Aorta (tissue), 5 donors: ENCODE data around the gene EHMT2. TPM values are rescaled to one million over a fixed set of nuclear protein-coding genes. Genes with fewer than 3 reads are reported as not detected.

Experiments used
- ATAC-seq: fragments of 200-7000 bp; cut with Tn5 transposase; one replicate; pipeline ENCODE4 v1.9.1; 2022; ENCODE audit warnings: moderate library complexity; ENCODE audit not compliant: low FRiP score
- DNase-seq, 2 donors: peaks; one replicate each; pipeline ENCODE4 v3.0.0-alpha.2; 2020
- H3K27ac ChIP-seq, 2 donors: one replicate each; pipeline ENCODE4 v1.5.1; 2013; ENCODE audit warnings: low read length in 2 of 2, mild to moderate bottlenecking in 2 of 2, moderate library complexity in 2 of 2, control low read depth in 1 of 2, inconsistent platforms in 1 of 2, low read depth in 1 of 2
- H3K27me3 ChIP-seq, 2 donors: one replicate each; pipeline ENCODE4 v1.6.1; 2013; ENCODE audit warnings: control low read depth in 1 of 2, low read length in 1 of 2, mild to moderate bottlenecking in 1 of 2, moderate library complexity in 1 of 2; ENCODE audit not compliant: insufficient read depth in 2 of 2, control insufficient read depth in 1 of 2
- H3K36me3 ChIP-seq, 2 donors: one replicate each; pipeline ENCODE4 v1.6.1; 2013; ENCODE audit warnings: control low read depth in 1 of 2, low read length in 1 of 2, mild to moderate bottlenecking in 1 of 2; ENCODE audit not compliant: insufficient read depth in 2 of 2, control insufficient read depth in 1 of 2
- H3K4me1 ChIP-seq, 2 donors: one replicate each; pipeline ENCODE4 v1.6.1; 2013; ENCODE audit warnings: low read length in 2 of 2, control low read depth in 1 of 2, mild to moderate bottlenecking in 1 of 2, moderate library complexity in 1 of 2; ENCODE audit not compliant: insufficient read depth in 2 of 2, control insufficient read depth in 1 of 2
- H3K4me3 ChIP-seq, 2 donors: one replicate each; pipeline ENCODE4 v1.5.1; 2013; ENCODE audit warnings: low read length in 2 of 2, control low read depth in 1 of 2, mild to moderate bottlenecking in 1 of 2
- H3K9me3 ChIP-seq: one replicate; pipeline ENCODE4 v1.6.1; 2013; ENCODE audit warnings: mild to moderate bottlenecking, low read length; ENCODE audit not compliant: control insufficient read depth
- WGBS, 2 donors: extraction: QIAGEN DNeasy Blood & Tissue Kit; methylation state at CpG; one replicate each; pipeline ENCODE4 v1.1.7; 2013; 5-methylcytosine and 5-hydroxymethylcytosine counted together
- intact Hi-C, 2 donors: fragments of 100-400 bp; cut with DNase I; formaldehyde crosslinking; loops; one replicate each; pipeline versions ENCODE4 v1.14.2 to v1.15.0; 2022
- polyA plus RNA-seq, 2 donors: library from polyadenylated mRNA; stranded (reverse); fragments of 200-250 nt; gene quantifications; one replicate each; pipeline ENCODE4 v1.2.3, GENCODE V29; 2013
- total RNA-seq, 2 donors: library from RNA; stranded (reverse); fragmentation: NEBNext Ultra II Directional; extraction: Animal tissue kit (Norgen Biotek cat#: 25700); gene quantifications; one replicate each; pipeline ENCODE4 v1.2.1, GENCODE V29; 2021
- donor health status: healthy with polysubstance abuse.
- donor health status: Bipolar disorder and iron deficiency.
- donor health status: DM: no; HTN: no; CAD: no.
- donor health status: DM: no; HTN: no; CAD: no.
- donor health status: DM: yes; HTN: yes; CAD: no.

The EHMT2 gene
- total and polyA plus RNA-seq, 4 donors: 16.7 to 56.8 (median 32.0) TPM

GRCh38 chr6:31831350-31832215, 65.9 kb downstream of the EHMT2 start:
- Histone ChIP-seq H3K9me3 (no peaks in the 10 kb centered on the region), H3K4me3 (no peak overlapping the region), H3K27me3 (peaks cover 0 to 2% of the 10 kb centered on the region in 2 donors), H3K4me1 (peaks cover 2 to 3% of the 10 kb centered on the region in 2 donors), H3K36me3 (no peaks in the 10 kb centered on the region), H3K27ac (no peak overlapping the region)
- intact Hi-C loops: loop anchor here (2.0 to 10.0 kb wide), 3 partner anchors 34 to 151 kb away; partner anchors contain the start of genes LY6G5C (in 2 of the 2) and VARS1 (in 2 of the 2)
- 83 to 84% methylated on average over 15 of the region's 15 CpGs for WGBS, 2 donors
- DNase-seq (no peak), ATAC-seq (no peak)

DNA sequence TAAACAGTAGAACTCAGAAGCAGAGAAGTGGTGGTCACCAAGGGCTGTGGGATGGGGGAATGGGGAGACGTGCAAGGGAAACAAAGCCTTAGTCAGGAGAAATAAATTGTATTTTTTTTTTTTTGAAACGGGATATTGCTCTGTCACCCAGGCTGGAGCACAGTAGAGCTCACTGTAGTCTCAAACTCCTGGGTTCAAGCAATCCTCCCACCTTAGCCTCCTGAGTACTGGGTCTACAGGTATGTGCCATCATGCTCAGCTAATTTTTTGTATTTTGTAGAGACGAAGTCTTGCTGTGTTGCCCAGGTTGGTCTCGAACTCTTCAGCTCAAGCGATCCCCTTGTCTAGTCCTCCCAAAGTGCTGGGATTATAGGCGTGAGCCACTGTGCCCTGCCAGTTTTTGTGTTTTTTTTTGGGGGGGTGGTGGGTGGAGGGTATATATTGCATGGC, 66.6 kb downstream of the EHMT2 start:
- Histone ChIP-seq H3K27ac (no peak overlapping the region), H3K4me3 (peak overlapping the region; percentile 21 to 61), H3K27me3 (peaks cover 0 to 2% of the 10 kb centered on the region in 2 donors), H3K9me3 (no peaks in the 10 kb centered on the region), H3K36me3 (no peaks in the 10 kb centered on the region), H3K4me1 (peaks cover 2 to 3% of the 10 kb centered on the region in 2 donors)
- ATAC-seq (no peak), DNase-seq (no peak)
- intact Hi-C loops: loop anchor here (1.0 to 10.0 kb wide), 4 partner anchors 34 to 150 kb away; partner anchors contain the start of genes LY6G5C (in 2 of the 2), VARS1 (in 2 of the 2) and CLIC1 (in 1 of the 2)
- 49 to 50% methylated on average over 6 of the region's 6 CpGs for WGBS, 2 donors

Other genes starting within 250 kb of the EHMT2 start
Only the 30 nearest of the 36 such genes appear.
- gene LY6G5B, start 227.7 kb downstream of the EHMT2 start, total RNA-seq: 10 to 100 TPM; 19.6 to 20.8 TPM
- 10 to 100 TPM in 1 of 2 donors, 1 to 10 TPM in 1; 1.6 to 25.1 TPM for gene LY6G5B, start 227.7 kb downstream of the EHMT2 start, polyA plus RNA-seq
- gene LY6G5C, start 216.6 kb downstream of the EHMT2 start, total RNA-seq: 1 to 10 TPM; 1.2 to 3.3 TPM
- gene LY6G5C, start 216.6 kb downstream of the EHMT2 start, polyA plus RNA-seq: 1 to 10 TPM; 3.3 to 5.9 TPM
- 10 to 100 TPM; 41.8 to 48.1 TPM for gene ABHD16A, start 194.4 kb downstream of the EHMT2 start, total RNA-seq
- gene ABHD16A, start 194.4 kb downstream of the EHMT2 start, polyA plus RNA-seq: 10 to 100 TPM; 12.9 to 50.1 TPM
- not detected for gene LY6G6F, start 190.8 kb downstream of the EHMT2 start, total RNA-seq
- gene LY6G6F, start 190.8 kb downstream of the EHMT2 start, polyA plus RNA-seq: not detected
- not detected for gene LY6G6D, start 182.3 kb downstream of the EHMT2 start, total RNA-seq
- not detected for gene LY6G6D, start 182.3 kb downstream of the EHMT2 start, polyA plus RNA-seq
- gene LY6G6C, start 176.0 kb downstream of the EHMT2 start, total RNA-seq: not detected
- not detected for gene LY6G6C, start 176.0 kb downstream of the EHMT2 start, polyA plus RNA-seq
- gene MPIG6B, start 174.3 kb downstream of the EHMT2 start, total RNA-seq: under 1 TPM; 0.84 to 0.96 TPM
- gene MPIG6B, start 174.3 kb downstream of the EHMT2 start, polyA plus RNA-seq: not detected
- gene DDAH2, start 168.4 kb downstream of the EHMT2 start, total RNA-seq: 100 to 1,000 TPM; 122 to 133 TPM
- 100 to 1,000 TPM; 118 to 189 TPM for gene DDAH2, start 168.4 kb downstream of the EHMT2 start, polyA plus RNA-seq
- gene CLIC1, start 161.2 kb downstream of the EHMT2 start, total RNA-seq: 100 to 1,000 TPM; 303 to 322 TPM
- gene CLIC1, start 161.2 kb downstream of the EHMT2 start, polyA plus RNA-seq: 100 to 1,000 TPM; 331 to 368 TPM
- 10 to 100 TPM in 1 of 2 donors, 1 to 10 TPM in 1; 5.9 to 15.1 TPM for gene MSH5, start 157.7 kb downstream of the EHMT2 start, total RNA-seq
- 1 to 10 TPM in 1 of 2 donors, not detected in 1; 7.0 TPM for gene MSH5, start 157.7 kb downstream of the EHMT2 start, polyA plus RNA-seq
- 1 to 10 TPM in 1 of 2 donors, under 1 TPM in 1; 0.68 to 2.9 TPM for gene SAPCD1, start 135.0 kb downstream of the EHMT2 start, total RNA-seq
- gene SAPCD1, start 135.0 kb downstream of the EHMT2 start, polyA plus RNA-seq: 1 to 10 TPM in 1 of 2 donors, not detected in 1; 3.2 TPM
- gene VWA7, start 120.4 kb downstream of the EHMT2 start, total RNA-seq: 1 to 10 TPM in 1 of 2 donors, under 1 TPM in 1; 0.58 to 1.3 TPM
- gene VWA7, start 120.4 kb downstream of the EHMT2 start, polyA plus RNA-seq: under 1 TPM in 1 of 2 donors, not detected in 1; 0.23 TPM
- 10 to 100 TPM; 44.4 to 49.6 TPM for gene VARS1, start 101.9 kb downstream of the EHMT2 start, total RNA-seq
- gene VARS1, start 101.9 kb downstream of the EHMT2 start, polyA plus RNA-seq: 10 to 100 TPM in 1 of 2 donors, 1 to 10 TPM in 1; 9.8 to 26.4 TPM
- 10 to 100 TPM; 32.4 to 33.4 TPM for gene LSM2, start 90.7 kb downstream of the EHMT2 start, total RNA-seq
- gene LSM2, start 90.7 kb downstream of the EHMT2 start, polyA plus RNA-seq: 10 to 100 TPM; 41.7 to 42.2 TPM
- 1 to 10 TPM; 1.9 TPM for gene HSPA1L, start 82.4 kb downstream of the EHMT2 start, total RNA-seq
- gene HSPA1L, start 82.4 kb downstream of the EHMT2 start, polyA plus RNA-seq: 1 to 10 TPM; 1.3 to 2.1 TPM
- 100 to 1,000 TPM; 194 to 454 TPM for gene HSPA1A, start 82.2 kb downstream of the EHMT2 start, total RNA-seq
- gene HSPA1A, start 82.2 kb downstream of the EHMT2 start, polyA plus RNA-seq: 10 to 100 TPM; 55.1 to 98.7 TPM
- 100 to 1,000 TPM; 155 to 332 TPM for gene HSPA1B, start 70.0 kb downstream of the EHMT2 start, total RNA-seq
- 10 to 100 TPM; 23.2 to 61.1 TPM for gene HSPA1B, start 70.0 kb downstream of the EHMT2 start, polyA plus RNA-seq
- gene NEU1, start 34.9 kb downstream of the EHMT2 start, total RNA-seq: 10 to 100 TPM; 23.9 to 24.6 TPM
- gene NEU1, start 34.9 kb downstream of the EHMT2 start, polyA plus RNA-seq: 10 to 100 TPM; 20.3 to 23.7 TPM
- 1 to 10 TPM in 1 of 2 donors, under 1 TPM in 1; 0.60 to 1.5 TPM for gene SLC44A4, start 18.7 kb downstream of the EHMT2 start, total RNA-seq
- 10 to 100 TPM in 1 of 2 donors, under 1 TPM in 1; 0.31 to 12.0 TPM for gene SLC44A4, start 18.7 kb downstream of the EHMT2 start, polyA plus RNA-seq
- 1 to 10 TPM; 1.8 to 4.9 TPM for gene ZBTB12, start 4.4 kb upstream of the EHMT2 start, total RNA-seq
- gene ZBTB12, start 4.4 kb upstream of the EHMT2 start, polyA plus RNA-seq: 1 to 10 TPM; 1.2 to 3.4 TPM
- 10 to 100 TPM; 20.8 to 46.6 TPM for gene C2, start 30.0 kb upstream of the EHMT2 start, total RNA-seq
- gene C2, start 30.0 kb upstream of the EHMT2 start, polyA plus RNA-seq: 10 to 100 TPM in 1 of 2 donors, 1 to 10 TPM in 1; 5.6 to 16.7 TPM
- gene CFB, start 48.4 kb upstream of the EHMT2 start, total RNA-seq: 100 to 1,000 TPM in 1 of 2 donors, 10 to 100 TPM in 1; 56.7 to 141 TPM
- gene CFB, start 48.4 kb upstream of the EHMT2 start, polyA plus RNA-seq: 10 to 100 TPM; 26.4 to 90.4 TPM
- gene NELFE, start 61.3 kb upstream of the EHMT2 start, total RNA-seq: 10 to 100 TPM; 42.2 to 55.5 TPM
- 10 to 100 TPM; 61.9 to 71.5 TPM for gene NELFE, start 61.3 kb upstream of the EHMT2 start, polyA plus RNA-seq
- 10 to 100 TPM; 53.8 to 90.3 TPM for gene SKIC2, start 61.5 kb upstream of the EHMT2 start, total RNA-seq
- gene SKIC2, start 61.5 kb upstream of the EHMT2 start, polyA plus RNA-seq: 100 to 1,000 TPM in 1 of 2 donors, 10 to 100 TPM in 1; 26.7 to 188 TPM
- 10 to 100 TPM; 20.2 to 20.5 TPM for gene DXO, start 74.4 kb upstream of the EHMT2 start, total RNA-seq
- 10 to 100 TPM in 1 of 2 donors, 1 to 10 TPM in 1; 5.1 to 41.7 TPM for gene DXO, start 74.4 kb upstream of the EHMT2 start, polyA plus RNA-seq
- 100 to 1,000 TPM; 146 to 258 TPM for gene C4A, start 84.4 kb upstream of the EHMT2 start, total RNA-seq
- 10 to 100 TPM in 1 of 2 donors, 1 to 10 TPM in 1; 7.4 to 43.6 TPM for gene C4A, start 84.4 kb upstream of the EHMT2 start, polyA plus RNA-seq
- 100 to 1,000 TPM; 149 to 225 TPM for gene C4B, start 117.1 kb upstream of the EHMT2 start, total RNA-seq
- gene C4B, start 117.1 kb upstream of the EHMT2 start, polyA plus RNA-seq: 10 to 100 TPM; 10.8 to 49.3 TPM
- gene CYP21A2, start 140.7 kb upstream of the EHMT2 start, total RNA-seq: 1 to 10 TPM; 2.2 to 2.3 TPM
- 1 to 10 TPM in 1 of 2 donors, not detected in 1; 3.6 TPM for gene CYP21A2, start 140.7 kb upstream of the EHMT2 start, polyA plus RNA-seq
- 100 to 1,000 TPM; 146 to 441 TPM for gene TNXB, start 211.6 kb upstream of the EHMT2 start, total RNA-seq
- 10 to 100 TPM; 11.1 to 86.1 TPM for gene TNXB, start 211.6 kb upstream of the EHMT2 start, polyA plus RNA-seq
- 10 to 100 TPM; 56.2 to 90.9 TPM for gene ATF6B, start 230.5 kb upstream of the EHMT2 start, total RNA-seq
- gene ATF6B, start 230.5 kb upstream of the EHMT2 start, polyA plus RNA-seq: 10 to 100 TPM; 12.9 to 93.1 TPM